B cell (primary cell): ENCODE data around the gene TMPRSS9. TPM values are rescaled to one million over a fixed set of nuclear protein-coding genes. Genes with fewer than 3 reads are reported as not detected.
A peak's percentile ranks its signal among the peaks of the same experiment; 100 is the strongest.

Experiments used
- ATAC-seq: fragments of 200-7000 bp; cut with Tn5 transposase; one replicate; pipeline ENCODE4 v1.10.0; 2021; ENCODE audit warnings: low read depth, mild to moderate bottlenecking, moderate number of reproducible peaks, moderate library complexity
- CTCF ChIA-PET: fragments of 350-600 bp; sonication (Branson Sonifier 250); formaldehyde crosslinking; loops from one replicate; lab custom pipeline; 2021; ENCODE audit warnings: antibody characterized with exemption, inconsistent platforms; lab: Charles Lee
- POLR2A ChIA-PET: fragments of 350-600 bp; sonication (Branson Sonifier 250); formaldehyde crosslinking; loops from one replicate; lab custom pipeline; 2021; ENCODE audit warnings: antibody characterized with exemption; lab: Charles Lee
- DNase-seq: peaks from one replicate; pipeline ENCODE4 v3.0.0; 2013
- H2AFZ ChIP-seq: 2 replicates; pipeline ENCODE4 v1.6.1; 2012; ENCODE audit warnings: mild to moderate bottlenecking, low read depth, low read length; ENCODE audit not compliant: insufficient read depth, poor library complexity, severe bottlenecking
- H3K27ac ChIP-seq, 2 donors: 1 replicate in 1 of 2; 2 replicates in 1 of 2; pipeline ENCODE4 v1.5.1; 2012 to 2013; ENCODE audit warnings: low read length in 2 of 2, mild to moderate bottlenecking in 2 of 2, moderate library complexity in 1 of 2
- H3K27me3 ChIP-seq, 4 experiments: fragments of 200-600 bp in 1 of 4; sonication (generic) in 1 of 4; replicated peaks in 1 of 4; 1 replicate in 2 of 4; 2 replicates in 2 of 4; pipeline versions ENCODE4 v1.6.1 to v1.7.0; 2013 to 2016; ENCODE audit warnings: low read length in 3 of 4, mild to moderate bottlenecking in 2 of 4, mixed read lengths in 1 of 4, moderate library complexity in 1 of 4; ENCODE audit not compliant: insufficient read depth in 4 of 4, control insufficient read depth in 3 of 4; ENCODE audit errors: control extremely low read depth in 1 of 4
- H3K36me3 ChIP-seq, 2 experiments: replicated peaks in 1 of 2; 1 replicate in 1 of 2; 2 replicates in 1 of 2; pipeline versions ENCODE4 v1.6.1 to v1.7.1; 2013; ENCODE audit warnings: low read length in 1 of 2; ENCODE audit not compliant: insufficient read depth in 2 of 2, control insufficient read depth in 1 of 2; ENCODE audit errors: control extremely low read depth in 1 of 2, extremely low read depth in 1 of 2
- H3K4me1 ChIP-seq, 2 donors: fragments of 200-600 bp in 1 of 2; sonication (generic) in 1 of 2; 1 replicate in 1 of 2; 2 replicates in 1 of 2; pipeline versions ENCODE4 v1.5.1 to v1.6.1; 2013 to 2017; ENCODE audit warnings: low read length in 2 of 2; ENCODE audit not compliant: control insufficient read depth in 2 of 2, insufficient read depth in 2 of 2
- H3K4me2 ChIP-seq: replicated peaks from 2 replicates; pipeline ENCODE3; 2012; ENCODE audit warnings: mild to moderate bottlenecking, low read depth, low read length; ENCODE audit not compliant: poor library complexity, severe bottlenecking
- H3K4me3 ChIP-seq, 5 experiments: fragments of 200-600 bp in 1 of 5; sonication (generic) in 1 of 5; 1 replicate in 3 of 5; 2 replicates in 2 of 5; pipeline versions ENCODE4 v1.5.1 to v1.7.0; 2011 to 2016; ENCODE audit warnings: low read length in 4 of 5, mild to moderate bottlenecking in 4 of 5, low read depth in 2 of 5, control low read depth in 1 of 5, moderate library complexity in 1 of 5; ENCODE audit not compliant: insufficient read depth in 1 of 5; ENCODE audit errors: control extremely low read depth in 1 of 5, extremely low read depth in 1 of 5
- H3K79me2 ChIP-seq: fragments of 200-600 bp; sonication (generic); one replicate; pipeline ENCODE4 v1.6.0; 2016; ENCODE audit warnings: low read length; ENCODE audit not compliant: control insufficient read depth, insufficient read depth
- H3K9ac ChIP-seq: fragments of 200-600 bp; sonication (generic); 2 replicates; pipeline ENCODE4 v1.6.1; 2017; ENCODE audit warnings: mild to moderate bottlenecking, low read length, moderate library complexity
- H3K9me3 ChIP-seq, 3 donors: one replicate each; pipeline versions ENCODE4 v1.6.1 to v1.7.1; 2013; ENCODE audit warnings: low read length in 2 of 3; ENCODE audit not compliant: control insufficient read depth in 2 of 3, insufficient read depth in 1 of 3; ENCODE audit errors: control extremely low read depth in 1 of 3
- H4K20me1 ChIP-seq: 2 replicates; pipeline ENCODE4 v1.6.0; 2012; ENCODE audit warnings: mild to moderate bottlenecking, low read length; ENCODE audit not compliant: insufficient read depth, control insufficient read depth, poor library complexity, severe bottlenecking
- H3K27ac Mint-ChIP-seq: one replicate; pipeline ENCODE4 v1.8.0; 2021; ENCODE audit warnings: mixed read lengths
- H3K27me3 Mint-ChIP-seq: one replicate; pipeline ENCODE4 v1.8.0; 2021; ENCODE audit warnings: mixed read lengths
- H3K4me1 Mint-ChIP-seq: one replicate; pipeline ENCODE4 v1.8.0; 2021; ENCODE audit warnings: mixed read lengths
- H3K4me3 Mint-ChIP-seq: one replicate; pipeline ENCODE4 v1.8.0; 2021; ENCODE audit warnings: mixed read lengths
- H3K9me3 Mint-ChIP-seq: one replicate; pipeline ENCODE4 v1.8.0; 2022; ENCODE audit warnings: mixed read lengths; ENCODE audit not compliant: insufficient read depth
- EZH2 ChIP-seq: IDR thresholded peaks from 2 replicates; pipeline ENCODE4 v1.6.1; 2012; ENCODE audit warnings: borderline replicate concordance, low read depth, mild to moderate bottlenecking, moderate library complexity, low read length; ENCODE audit not compliant: insufficient read depth, poor library complexity, severe bottlenecking
- whole genome bisulfite sequencing: methylation state at CpG from one replicate; pipeline ENCODE4 v1.1.5; 2013; ENCODE audit warnings: missing lambda C conversion rate; ENCODE audit not compliant: insufficient coverage; 5-methylcytosine and 5-hydroxymethylcytosine counted together
- intact Hi-C: fragments of 100-400 bp; cut with micrococcal nuclease; formaldehyde crosslinking; loops from one replicate; pipeline ENCODE4 v1.10.0; 2022
- polyA plus RNA-seq: library from polyadenylated mRNA; depleted of rRNA; stranded (reverse); fragments of >200 nt; gene quantifications from 2 replicates; pipeline ENCODE4 v1.2.3, GENCODE V29; 2012
- total RNA-seq, 2 donors: library from RNA; stranded (reverse); fragments of 120-200 nt in 1 of 2; gene quantifications; 1 replicate in 1 of 2; 2 replicates in 1 of 2; pipeline versions ENCODE4 v1.2.3 to v1.2.4, GENCODE V29; 2013 to 2022
- TF ChIP-seq, protein P1 (sequence below): fragments of 200-600 bp; IDR thresholded peaks from one replicate; pipeline ENCODE4 v1.8.0; 2022; ENCODE audit warnings: antibody characterized with exemption, mild to moderate bottlenecking

TMPRSS9 gene
- total and polyA plus RNA-seq, 2 donors (not counting 1 experiment from before 2014, with no cell fraction given): not detected

DNA sequence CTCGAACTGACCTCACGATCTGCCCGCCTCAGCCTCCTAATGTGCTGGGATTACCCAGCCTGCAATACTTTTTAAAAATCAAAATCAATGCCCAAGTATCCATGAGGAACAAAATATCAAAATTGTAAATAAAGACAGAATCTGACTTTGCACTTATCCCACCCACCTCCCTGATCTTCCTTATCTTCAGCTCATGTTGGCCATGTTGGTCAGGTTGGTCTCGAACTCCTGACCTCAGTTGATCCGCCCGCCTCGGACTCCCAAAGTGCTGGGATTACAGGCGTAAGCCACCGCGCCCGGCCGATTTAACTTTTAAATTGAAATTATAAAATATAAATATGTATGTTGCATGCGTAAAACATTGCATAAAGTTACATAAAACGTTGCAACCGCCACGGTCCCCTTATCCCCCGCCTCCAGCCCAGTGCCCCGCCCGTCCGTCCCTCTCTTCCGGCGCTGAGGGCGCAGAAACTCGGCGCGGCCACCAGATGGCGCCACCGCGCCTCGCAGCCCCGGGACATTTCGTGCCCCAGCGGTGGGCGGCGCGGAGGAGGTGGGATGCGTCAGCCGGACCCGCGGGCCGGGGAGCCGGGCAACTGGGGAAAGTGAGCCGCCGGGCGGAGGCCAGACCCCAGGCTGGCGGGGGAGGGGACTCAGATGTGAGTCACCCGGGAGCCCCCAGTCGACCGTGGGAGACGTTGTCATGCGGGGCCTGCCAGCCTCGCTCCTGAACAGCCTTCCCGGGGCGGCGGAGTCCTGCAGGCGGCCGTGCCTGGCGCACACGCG, 114.4 kb downstream of the TMPRSS9 start:
- Mint-ChIP-seq H3K4me1 (peaks cover 31% of the 10 kb centered on the region), H3K27ac (peak overlapping the region; percentile 87), H3K4me3 (peak overlapping the region; percentile 88), H3K27me3 (no peaks in the 10 kb centered on the region), H3K9me3 (no peaks in the 10 kb centered on the region)
- intact Hi-C loops: loop anchor here (1.0 to 10.0 kb wide), 7 partner anchors 79 to 320 kb away; partner anchors contain the start of genes AP3D1, PLEKHJ1, SF3A2 and SLC39A3
- H3K27me3 ChIP-seq: no peaks in the 10 kb centered on the region
- H3K36me3 ChIP-seq: no peaks in the 10 kb centered on the region
- TF ChIP-seq EZH2: no peak
- TF ChIP-seq, protein P1, sequence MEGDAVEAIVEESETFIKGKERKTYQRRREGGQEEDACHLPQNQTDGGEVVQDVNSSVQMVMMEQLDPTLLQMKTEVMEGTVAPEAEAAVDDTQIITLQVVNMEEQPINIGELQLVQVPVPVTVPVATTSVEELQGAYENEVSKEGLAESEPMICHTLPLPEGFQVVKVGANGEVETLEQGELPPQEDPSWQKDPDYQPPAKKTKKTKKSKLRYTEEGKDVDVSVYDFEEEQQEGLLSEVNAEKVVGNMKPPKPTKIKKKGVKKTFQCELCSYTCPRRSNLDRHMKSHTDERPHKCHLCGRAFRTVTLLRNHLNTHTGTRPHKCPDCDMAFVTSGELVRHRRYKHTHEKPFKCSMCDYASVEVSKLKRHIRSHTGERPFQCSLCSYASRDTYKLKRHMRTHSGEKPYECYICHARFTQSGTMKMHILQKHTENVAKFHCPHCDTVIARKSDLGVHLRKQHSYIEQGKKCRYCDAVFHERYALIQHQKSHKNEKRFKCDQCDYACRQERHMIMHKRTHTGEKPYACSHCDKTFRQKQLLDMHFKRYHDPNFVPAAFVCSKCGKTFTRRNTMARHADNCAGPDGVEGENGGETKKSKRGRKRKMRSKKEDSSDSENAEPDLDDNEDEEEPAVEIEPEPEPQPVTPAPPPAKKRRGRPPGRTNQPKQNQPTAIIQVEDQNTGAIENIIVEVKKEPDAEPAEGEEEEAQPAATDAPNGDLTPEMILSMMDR: peak; percentile 98
- peak overlapping the region; percentile 57 to 100 (median 100) for H3K4me3 ChIP-seq
- peak overlapping the region; percentile 72 for H3K27ac ChIP-seq
- H4K20me1 ChIP-seq: peaks cover 37% of the 10 kb centered on the region
- WGBS: 6% methylated on average over 51 of the region's 60 CpGs
- ATAC-seq (peak; percentile 36), DNase-seq (peak; percentile 93)
- ChIA-PET POLR2A (interaction anchor here (0.8 to 4.7 kb wide), 6 partner anchors 79 to 1252 kb away, joined by 4 to 48 read pairs (median 19); no protein-coding TSS in a partner anchor), CTCF (interaction anchor here (0.7 to 5.4 kb wide), 18 partner anchors 11 to 318 kb away, joined by 3 to 134 read pairs (median 6); partner anchors contain the start of gene LMNB2)
- no peak overlapping the region for H2AFZ ChIP-seq
- H3K4me1 ChIP-seq: peaks cover 25 to 43% of the 10 kb centered on the region in 2 donors
- peaks cover 30% of the 10 kb centered on the region for H3K79me2 ChIP-seq
- H3K4me2 ChIP-seq: peak overlapping the region; percentile 100
- peak overlapping the region; percentile 85 for H3K9ac ChIP-seq
- H3K9me3 ChIP-seq: no peaks in the 10 kb centered on the region
